GM13976 (cell line): ENCODE measurements around the gene SSBP2.

ENCODE experiments used
- DNase-seq: peaks from one replicate; pipeline ENCODE4 v3.0.0; 2012; ENCODE audit warnings: low spot score
- in situ Hi-C: fragments of 300-500 bp; cut with MboI; formaldehyde crosslinking; loops from one replicate; pipeline ENCODE4 v1.12.0; 2022; ENCODE audit warnings: low sequenced_read_pairs, mixed read lengths, inconsistent platforms; ENCODE audit not compliant: unreplicated experiment
- TF ChIP-seq, protein P1 (sequence below): IDR thresholded peaks from 2 replicates; pipeline ENCODE4 v1.5.1; 2012; ENCODE audit warnings: borderline replicate concordance, mild to moderate bottlenecking; ENCODE audit not compliant: insufficient read depth; ENCODE audit errors: extremely low read depth, missing control alignments, control extremely low read depth

SSBP2 gene

GRCh38 chr5:81609810-81610375, 141.0 kb downstream of the SSBP2 start:
- no peak for DNase-seq
- TF ChIP-seq, protein P1, sequence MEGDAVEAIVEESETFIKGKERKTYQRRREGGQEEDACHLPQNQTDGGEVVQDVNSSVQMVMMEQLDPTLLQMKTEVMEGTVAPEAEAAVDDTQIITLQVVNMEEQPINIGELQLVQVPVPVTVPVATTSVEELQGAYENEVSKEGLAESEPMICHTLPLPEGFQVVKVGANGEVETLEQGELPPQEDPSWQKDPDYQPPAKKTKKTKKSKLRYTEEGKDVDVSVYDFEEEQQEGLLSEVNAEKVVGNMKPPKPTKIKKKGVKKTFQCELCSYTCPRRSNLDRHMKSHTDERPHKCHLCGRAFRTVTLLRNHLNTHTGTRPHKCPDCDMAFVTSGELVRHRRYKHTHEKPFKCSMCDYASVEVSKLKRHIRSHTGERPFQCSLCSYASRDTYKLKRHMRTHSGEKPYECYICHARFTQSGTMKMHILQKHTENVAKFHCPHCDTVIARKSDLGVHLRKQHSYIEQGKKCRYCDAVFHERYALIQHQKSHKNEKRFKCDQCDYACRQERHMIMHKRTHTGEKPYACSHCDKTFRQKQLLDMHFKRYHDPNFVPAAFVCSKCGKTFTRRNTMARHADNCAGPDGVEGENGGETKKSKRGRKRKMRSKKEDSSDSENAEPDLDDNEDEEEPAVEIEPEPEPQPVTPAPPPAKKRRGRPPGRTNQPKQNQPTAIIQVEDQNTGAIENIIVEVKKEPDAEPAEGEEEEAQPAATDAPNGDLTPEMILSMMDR, result no peak
- in situ Hi-C loops, result no loop called here

- no peak for DNase-seq
These were observed 141.9 kb downstream of the SSBP2 start for GRCh38 chr5:81608976-81609375.

DNA sequence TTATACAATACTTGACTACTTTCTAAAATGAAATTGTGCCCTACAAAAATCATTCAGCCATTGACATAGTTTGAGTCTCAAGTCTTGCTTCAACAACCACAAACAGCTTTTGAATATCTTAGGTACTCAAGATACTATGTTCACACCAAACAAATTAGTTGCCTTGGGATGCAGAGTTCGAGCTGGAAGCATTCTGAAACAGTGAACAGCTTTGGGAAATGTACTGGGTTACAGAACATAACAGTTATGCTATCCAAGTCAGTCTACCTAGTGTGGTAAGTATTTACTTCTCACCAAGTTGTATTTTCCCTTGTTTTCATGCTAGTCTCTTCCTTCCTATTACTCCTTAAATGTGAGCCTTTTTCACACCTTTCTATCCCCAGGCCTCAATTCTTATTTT, 143.2 kb downstream of the SSBP2 start:
- DNase-seq, result no peak
- TF ChIP-seq, protein P1, result no peak
- in situ Hi-C loops, result no loop called here

More at GRCh38 chr5:81608976-81609375, 141.9 kb downstream of the SSBP2 start:
- TF ChIP-seq, protein P1, result no peak
- in situ Hi-C loops, result no loop called here

- in situ Hi-C loops, result no loop called here
- TF ChIP-seq, protein P1, result no peak
- DNase-seq, result no peak
These were observed 144.7 kb downstream of the SSBP2 start for GRCh38 chr5:81606150-81606549.

DNA sequence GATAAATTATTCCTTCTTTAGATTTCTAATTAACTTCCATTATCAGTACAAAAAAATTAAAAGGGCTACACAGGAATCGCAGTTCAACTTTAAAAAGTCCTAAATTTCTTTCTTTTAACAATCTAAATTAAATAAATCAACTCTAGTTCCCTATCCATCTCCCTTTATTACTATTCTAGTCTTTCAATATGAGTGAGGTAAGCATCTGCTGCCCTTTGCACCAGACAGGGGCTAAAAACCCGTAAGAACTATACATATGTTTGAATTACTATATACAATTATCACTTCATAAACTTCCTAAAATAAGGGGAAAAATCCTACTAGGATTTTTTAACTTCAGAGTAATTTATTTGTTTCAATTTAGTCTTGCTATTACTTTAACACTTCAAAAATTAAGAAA, 145.6 kb downstream of the SSBP2 start:
- in situ Hi-C loops, result no loop called here
- no peak for DNase-seq
- TF ChIP-seq, protein P1, result no peak

DNA sequence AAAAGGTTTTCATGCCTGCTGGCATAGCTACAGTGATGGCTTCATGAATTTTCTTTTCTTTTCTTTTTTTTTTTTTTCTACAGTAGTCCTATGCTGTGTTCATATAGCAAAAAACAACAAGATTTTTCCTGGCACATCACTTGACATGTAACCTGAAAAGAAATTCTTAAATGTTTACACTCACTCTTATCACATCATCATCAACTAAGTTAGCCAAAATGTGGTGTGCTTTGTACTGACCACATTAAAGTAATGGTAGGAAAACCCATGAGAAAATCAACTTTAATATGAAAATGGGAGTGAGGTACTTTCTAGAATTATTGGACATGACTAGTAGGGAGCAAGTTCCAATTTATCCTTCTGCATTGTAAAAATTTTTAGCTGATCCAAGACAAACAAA, 146.7 kb downstream of the SSBP2 start:
- in situ Hi-C loops, result no loop called here
- DNase-seq, result no peak
- TF ChIP-seq, protein P1, result no peak
